A673 (cell line): ENCODE data around the gene ETF1. TPM values are rescaled to one million over a fixed set of nuclear protein-coding genes. Genes with fewer than 3 reads are reported as not detected.

Experiments used
- BruUV-seq: library from RNA; stranded (reverse); fragments of 400-500 nt; replicated peaks from 2 replicates; lab custom pipeline; 2021; lab: Mats Ljungman, UMichigan
- CTCF ChIA-PET: fragments of 300-600 bp; sonication (Branson Sonifier 250); formaldehyde crosslinking; loops from one replicate; lab custom pipeline; 2022; ENCODE audit warnings: antibody characterized with exemption; lab: Charles Lee
- POLR2A ChIA-PET: fragments of 300-600 bp; sonication (Branson Sonifier 250); formaldehyde crosslinking; loops from one replicate; lab custom pipeline; 2022; ENCODE audit warnings: antibody characterized with exemption; ENCODE audit not compliant: low non-redundant PET; lab: Charles Lee
- DNase-seq: peaks from one replicate; pipeline ENCODE4 v3.0.0-alpha.2; 2015; ENCODE audit warnings: low spot score
- H3K27ac ChIP-seq: fragments of 200-600 bp; sonication (generic); 2 replicates; pipeline ENCODE4 v1.5.1; 2016; ENCODE audit warnings: mixed run types, low read depth, mild to moderate bottlenecking, mixed read lengths, antibody characterized with exemption, low read length; ENCODE audit not compliant: poor library complexity, severe bottlenecking
- H3K27me3 ChIP-seq: fragments of 200-600 bp; sonication (generic); replicated peaks from 2 replicates; pipeline ENCODE4 v1.6.1; 2017; ENCODE audit warnings: mixed run types, low read depth, mild to moderate bottlenecking, mixed read lengths, antibody characterized with exemption, low read length; ENCODE audit not compliant: insufficient read depth, poor library complexity
- H3K36me3 ChIP-seq: fragments of 200-600 bp; sonication (generic); 2 replicates; pipeline ENCODE4 v1.6.1; 2016; ENCODE audit warnings: mixed run types, mild to moderate bottlenecking, mixed read lengths, antibody characterized with exemption, low read length; ENCODE audit not compliant: insufficient read depth, poor library complexity, severe bottlenecking
- H3K4me1 ChIP-seq: fragments of 200-600 bp; sonication (generic); 2 replicates; pipeline ENCODE4 v1.6.1; 2017; ENCODE audit warnings: mixed run types, mild to moderate bottlenecking, mixed read lengths, antibody characterized with exemption, low read length; ENCODE audit not compliant: insufficient read depth, poor library complexity, severe bottlenecking
- H3K4me3 ChIP-seq: fragments of 200-600 bp; sonication (generic); 2 replicates; pipeline ENCODE4 v1.5.1; 2016; ENCODE audit warnings: low read depth, mixed run types, mild to moderate bottlenecking, mixed read lengths, low read length; ENCODE audit not compliant: poor library complexity, severe bottlenecking
- H3K9me3 ChIP-seq: fragments of 200-600 bp; sonication (generic); 2 replicates; pipeline ENCODE4 v1.6.1; 2016; ENCODE audit warnings: mixed run types, low read depth, mild to moderate bottlenecking, mixed read lengths, antibody characterized with exemption, low read length; ENCODE audit not compliant: poor library complexity, severe bottlenecking
- CTCF ChIP-seq: fragments of 300-800, 200-600 bp; sonication (generic); conservative IDR thresholded peaks from 2 replicates; pipeline ENCODE4 v1.5.1; 2017; ENCODE audit warnings: low read depth, mild to moderate bottlenecking, antibody characterized with exemption, low read length, moderate library complexity, mixed read lengths
- EZH2 ChIP-seq: fragments of 200-600 bp; sonication (generic); IDR thresholded peaks from 2 replicates; pipeline ENCODE4 v1.6.1; 2017; ENCODE audit warnings: borderline replicate concordance, low read depth, mild to moderate bottlenecking, mixed read lengths, antibody characterized with exemption, low read length; ENCODE audit not compliant: poor library complexity, severe bottlenecking
- intact Hi-C: fragments of 100-400 bp; cut with micrococcal nuclease; formaldehyde crosslinking; loops from one replicate; pipeline ENCODE4 v1.10.0; 2022; ENCODE audit not compliant: unreplicated experiment
- total RNA-seq: library from RNA; stranded (reverse); gene quantifications from 2 replicates; pipeline ENCODE4 v1.2.3, GENCODE V29; 2021

Gene ETF1
- total RNA-seq, 1 experiment from 2014 or later = 191 TPM

DNA sequence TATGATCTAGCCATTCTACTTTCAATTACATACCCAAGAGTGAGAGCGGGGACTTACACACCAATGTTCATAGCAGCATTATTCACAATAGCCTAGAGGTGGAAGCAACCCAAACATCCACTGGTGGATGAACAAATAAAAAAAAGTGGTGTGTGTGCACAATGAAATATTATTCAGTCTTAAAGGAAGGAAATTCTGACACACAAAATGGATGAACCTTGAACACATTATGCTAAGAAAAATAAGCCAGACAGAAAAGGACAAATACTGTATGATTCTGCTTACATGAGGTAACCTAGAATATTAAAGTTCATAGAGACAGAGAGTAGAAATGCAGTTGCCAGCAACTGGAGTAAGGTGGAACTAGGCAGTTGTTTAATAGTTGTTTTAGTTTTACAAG lies 22.1 kb downstream of the ETF1 start:
- Histone ChIP-seq H3K27me3 (no peaks in the 10 kb centered on the region), H3K4me1 (peaks cover 6% of the 10 kb centered on the region), H3K4me3 (no peak overlapping the region), H3K27ac (no peak overlapping the region), H3K36me3 (peaks cover 34% of the 10 kb centered on the region), H3K9me3 (no peaks in the 10 kb centered on the region)
- intact Hi-C loops = no loop called here
- TF ChIP-seq CTCF (no peak), EZH2 (no peak)
- POLR2A ChIA-PET = no interaction called here
- CTCF ChIA-PET = no interaction called here
- DNase-seq = no peak
- BruUV-seq = no TSS peak

- POLR2A ChIA-PET = no interaction called here
- no peak overlapping the region for H3K4me3 ChIP-seq
- H3K27me3 ChIP-seq = no peaks in the 10 kb centered on the region
- H3K9me3 ChIP-seq = no peaks in the 10 kb centered on the region
- BruUV-seq = no TSS peak
- CTCF ChIA-PET = interaction anchor here (0.6 kb wide), 2 partner anchors 907 to 1173 kb away, joined by 3 to 4 read pairs; no protein-coding TSS in a partner anchor
- TF ChIP-seq CTCF (no peak), EZH2 (no peak)
- peaks cover 6% of the 10 kb centered on the region for H3K4me1 ChIP-seq
- no peak overlapping the region for H3K27ac ChIP-seq
- no peak for DNase-seq
- peaks cover 66% of the 10 kb centered on the region for H3K36me3 ChIP-seq
- intact Hi-C loops = no loop called here
Observed at GRCh38 chr5:138517437-138517836, 25.6 kb downstream of the ETF1 start.

DNA sequence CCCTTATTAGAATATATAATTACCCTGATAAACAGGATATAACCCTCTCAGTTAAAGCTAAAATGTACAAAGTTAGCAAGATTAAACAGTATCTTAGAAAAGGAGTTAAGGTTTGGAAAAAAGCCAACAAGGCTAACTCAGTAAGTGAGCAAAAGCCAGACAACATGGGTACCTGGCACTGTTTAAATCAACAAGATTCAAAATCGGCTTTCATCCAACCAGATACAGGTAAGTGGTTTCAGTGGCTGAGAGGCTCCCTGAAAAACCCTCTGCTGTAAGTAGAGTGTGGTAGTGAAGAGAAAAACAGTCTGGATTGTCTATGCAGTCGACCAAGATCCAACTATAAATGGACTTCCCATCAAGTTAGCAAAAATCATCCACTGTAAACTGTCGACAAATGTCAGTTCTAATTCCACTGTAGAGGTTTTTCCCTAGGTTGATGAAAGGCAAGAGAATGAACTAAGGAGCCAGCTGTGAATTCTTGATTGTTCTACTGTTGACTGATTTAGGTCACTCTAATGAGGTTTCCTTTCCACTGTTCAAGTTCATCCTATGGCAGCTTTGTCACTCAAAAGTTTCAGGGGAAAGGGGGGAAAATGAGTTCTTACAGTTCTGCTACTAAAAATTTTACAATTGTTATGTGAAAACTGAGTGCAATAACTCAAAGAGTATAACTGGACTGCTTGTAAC lies 27.3 kb downstream of the ETF1 start:
- Histone ChIP-seq H3K4me1 (peaks cover 6% of the 10 kb centered on the region), H3K36me3 (peaks cover 81% of the 10 kb centered on the region), H3K9me3 (no peaks in the 10 kb centered on the region), H3K27me3 (no peaks in the 10 kb centered on the region), H3K27ac (no peak overlapping the region), H3K4me3 (no peak overlapping the region)
- TF ChIP-seq CTCF = no peak
- no peak for TF ChIP-seq EZH2
- ChIA-PET CTCF (no interaction called here), POLR2A (no interaction called here)
- no peak for DNase-seq
- no TSS peak for BruUV-seq
- intact Hi-C loops = no loop called here
